Transverse colon (tissue), 4 donors: ENCODE measurements around the gene SDK1. TPM values are rescaled to one million over a fixed set of nuclear protein-coding genes. Genes with fewer than 3 reads are reported as not detected.
A peak's percentile ranks its signal among the peaks of the same experiment; 100 is the strongest.
"Not testable (repeated sequence)": the region's sequence is repeated elsewhere in the genome, so short reads cannot be mapped to it uniquely, and the experiment has no call there.

ENCODE experiments used
- DNase-seq: peaks from one replicate; pipeline ENCODE4 v3.0.0-alpha.2; 2019
- H3K27ac ChIP-seq, 4 donors: fragments of 200-600 bp; sonication (generic); 2 replicates each; pipeline ENCODE4 v1.5.1; 2016 to 2018; ENCODE audit warnings: inconsistent platforms in 4 of 4
- H3K27me3 ChIP-seq: fragments of 200-600 bp; sonication (generic); 2 replicates; pipeline ENCODE4 v1.5.1; 2017; ENCODE audit warnings: inconsistent platforms
- H3K36me3 ChIP-seq, 4 donors: fragments of 200-600 bp; sonication (generic); 2 replicates each; pipeline ENCODE4 v1.5.1; 2017 to 2019; ENCODE audit warnings: inconsistent platforms in 4 of 4
- H3K4me1 ChIP-seq, 4 donors: fragments of 200-600 bp; sonication (generic); 2 replicates each; pipeline ENCODE4 v1.5.1; 2017 to 2020; ENCODE audit warnings: inconsistent platforms in 4 of 4
- H3K4me3 ChIP-seq, 4 donors: fragments of 200-600 bp; sonication (generic); 1 replicate in 1 of 4; 2 replicates in 3 of 4; pipeline versions ENCODE4 v1.5.1 to v1.6.1; 2017 to 2019; ENCODE audit warnings: inconsistent platforms in 4 of 4
- H3K9me3 ChIP-seq, 2 donors: fragments of 200-600 bp; sonication (generic); 2 replicates each; pipeline ENCODE4 v1.5.1; 2017 to 2019; ENCODE audit warnings: inconsistent platforms in 2 of 2
- EP300 ChIP-seq: sonication (generic); formaldehyde crosslinking; IDR thresholded peaks from one replicate; pipeline ENCODE4 v1.6.1; 2017; ENCODE audit warnings: antibody characterized with exemption, low read depth
- POLR2A ChIP-seq: fragments of 450-650 bp; IDR thresholded peaks from one replicate; pipeline ENCODE4 v1.6.1; 2016; ENCODE audit warnings: antibody characterized with exemption, mild to moderate bottlenecking, moderate library complexity
- POLR2AphosphoS5 ChIP-seq, 3 donors: sonication (generic); formaldehyde crosslinking; IDR thresholded peaks; one replicate each; pipeline ENCODE4 v1.6.1; 2016; ENCODE audit warnings: antibody characterized with exemption in 3 of 3
- WGBS, 2 donors: methylation state at CpG; one replicate each; pipeline ENCODE4 v1.1.5; 2018; ENCODE audit warnings: low coverage in 1 of 2; 5-methylcytosine and 5-hydroxymethylcytosine counted together
- in situ Hi-C, 4 donors: fragments of 200-750 bp; cut with MboI; loops; one replicate each; pipeline versions ENCODE4 v1.15.0 to v1.15.1; 2017; ENCODE audit warnings: low sequenced_read_pairs in 3 of 4, low pct_ligation_motif_present in 1 of 4, low pct_unique_long_range_greater_than_20kb in 1 of 4
- intact Hi-C: fragments of 100-400 bp; cut with DNase I; formaldehyde crosslinking; loops from one replicate; pipeline ENCODE4 v1.15.1; 2023; ENCODE audit warnings: low total_unique reads
- total RNA-seq, 4 donors: library from RNA; depleted of rRNA; stranded (reverse); fragments of >200 nt; gene quantifications; one replicate each; pipeline ENCODE4 v1.1.0, GENCODE V29; 2016
- TF ChIP-seq, protein P1 (sequence below), 5 experiments: fragments of 200-600 bp in 3 of 5; fragments of 450-650 bp in 2 of 5; sonication (generic) in 3 of 5; IDR thresholded peaks; 1 replicate in 2 of 5; 2 replicates in 3 of 5; pipeline ENCODE4 v1.5.1; 2016 to 2017; ENCODE audit warnings: antibody characterized with exemption in 5 of 5, inconsistent platforms in 3 of 5, mild to moderate bottlenecking in 2 of 5, moderate library complexity in 1 of 5

Gene SDK1
- total RNA-seq, 4 donors from 2014 or later = 4.0 to 8.6 (median 5.4) TPM

DNA sequence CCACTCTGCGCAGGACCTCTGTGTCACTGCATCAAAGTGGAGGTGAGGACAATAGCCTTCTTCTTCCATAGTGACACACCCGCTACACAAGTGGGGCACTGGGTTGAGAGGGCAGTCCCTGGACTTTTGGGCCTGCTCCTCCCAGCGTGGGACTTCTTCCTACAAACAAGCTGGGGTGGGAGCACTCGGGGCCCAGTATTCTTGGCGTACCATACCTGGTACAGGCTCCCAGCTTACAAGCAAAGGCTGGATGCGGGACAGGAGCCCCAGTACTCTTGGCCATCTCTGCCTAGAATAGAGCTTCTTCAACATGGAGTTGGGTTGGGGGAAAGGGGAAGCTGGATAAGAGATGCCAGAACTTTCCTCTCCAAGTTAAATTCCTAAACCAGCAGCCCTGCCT lies 954.3 kb downstream of the SDK1 start:
- TF ChIP-seq POLR2AphosphoS5 (IDR thresholded peaks at IDR 0.05) (no peak), EP300 (no peak), POLR2A (no peak)
- TF ChIP-seq, protein P1, sequence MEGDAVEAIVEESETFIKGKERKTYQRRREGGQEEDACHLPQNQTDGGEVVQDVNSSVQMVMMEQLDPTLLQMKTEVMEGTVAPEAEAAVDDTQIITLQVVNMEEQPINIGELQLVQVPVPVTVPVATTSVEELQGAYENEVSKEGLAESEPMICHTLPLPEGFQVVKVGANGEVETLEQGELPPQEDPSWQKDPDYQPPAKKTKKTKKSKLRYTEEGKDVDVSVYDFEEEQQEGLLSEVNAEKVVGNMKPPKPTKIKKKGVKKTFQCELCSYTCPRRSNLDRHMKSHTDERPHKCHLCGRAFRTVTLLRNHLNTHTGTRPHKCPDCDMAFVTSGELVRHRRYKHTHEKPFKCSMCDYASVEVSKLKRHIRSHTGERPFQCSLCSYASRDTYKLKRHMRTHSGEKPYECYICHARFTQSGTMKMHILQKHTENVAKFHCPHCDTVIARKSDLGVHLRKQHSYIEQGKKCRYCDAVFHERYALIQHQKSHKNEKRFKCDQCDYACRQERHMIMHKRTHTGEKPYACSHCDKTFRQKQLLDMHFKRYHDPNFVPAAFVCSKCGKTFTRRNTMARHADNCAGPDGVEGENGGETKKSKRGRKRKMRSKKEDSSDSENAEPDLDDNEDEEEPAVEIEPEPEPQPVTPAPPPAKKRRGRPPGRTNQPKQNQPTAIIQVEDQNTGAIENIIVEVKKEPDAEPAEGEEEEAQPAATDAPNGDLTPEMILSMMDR (IDR thresholded peaks at IDR 0.05) = no peak
- H3K9me3 ChIP-seq = peaks cover 0 to 3% of the 10 kb centered on the region in 2 donors
- H3K4me3 ChIP-seq = no peak overlapping the region
- no peak overlapping the region for H3K27ac ChIP-seq
- H3K36me3 ChIP-seq = no peaks in the 10 kb centered on the region
- 87% methylated on average over 6 of the region's 6 CpGs; no CpG with 5 or more reads in 1 of the 2 donors for WGBS, 2 donors
- H3K4me1 ChIP-seq = peaks cover 0 to 4% (median 3%) of the 10 kb centered on the region in 4 donors
- in situ Hi-C loops = no loop called here
- H3K27me3 ChIP-seq = no peaks in the 10 kb centered on the region
- DNase-seq = no peak
- intact Hi-C loops = no loop called here

DNA sequence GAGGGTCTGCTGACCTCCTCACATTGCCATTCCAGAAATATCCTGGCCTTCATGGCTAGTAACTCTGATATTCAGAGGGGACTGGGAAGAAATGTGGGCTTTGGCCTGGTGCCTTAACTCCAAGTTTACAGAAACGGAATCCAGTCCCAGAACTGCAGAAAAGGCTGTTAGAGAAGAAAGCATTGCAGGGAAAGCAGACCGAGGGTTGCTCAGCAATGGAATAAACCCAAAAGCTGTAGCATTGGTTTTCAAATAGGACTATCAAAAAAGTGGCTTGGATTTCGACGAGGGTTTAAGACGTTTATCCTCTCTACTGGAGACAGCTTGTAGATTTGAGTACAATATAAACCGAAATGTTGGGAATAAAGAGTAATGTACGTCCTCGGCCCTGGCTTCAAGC lies 955.2 kb downstream of the SDK1 start:
- Histone ChIP-seq H3K27ac (peak overlapping the region; percentile 34 to 82 (median 70)), H3K36me3 (no peaks in the 10 kb centered on the region), H3K4me3 (no peak overlapping the region), H3K4me1 (peaks cover 0 to 7% (median 5%) of the 10 kb centered on the region in 4 donors), H3K27me3 (no peaks in the 10 kb centered on the region), H3K9me3 (peaks cover 0 to 3% of the 10 kb centered on the region in 2 donors)
- WGBS, 2 donors = 62 to 76% methylated on average over 8 of the region's 8 CpGs
- in situ Hi-C loops (no loop called here), intact Hi-C loops (no loop called here)
- no peak for DNase-seq
- TF ChIP-seq, protein P1 (IDR thresholded peaks at IDR 0.05) = no peak

DNA sequence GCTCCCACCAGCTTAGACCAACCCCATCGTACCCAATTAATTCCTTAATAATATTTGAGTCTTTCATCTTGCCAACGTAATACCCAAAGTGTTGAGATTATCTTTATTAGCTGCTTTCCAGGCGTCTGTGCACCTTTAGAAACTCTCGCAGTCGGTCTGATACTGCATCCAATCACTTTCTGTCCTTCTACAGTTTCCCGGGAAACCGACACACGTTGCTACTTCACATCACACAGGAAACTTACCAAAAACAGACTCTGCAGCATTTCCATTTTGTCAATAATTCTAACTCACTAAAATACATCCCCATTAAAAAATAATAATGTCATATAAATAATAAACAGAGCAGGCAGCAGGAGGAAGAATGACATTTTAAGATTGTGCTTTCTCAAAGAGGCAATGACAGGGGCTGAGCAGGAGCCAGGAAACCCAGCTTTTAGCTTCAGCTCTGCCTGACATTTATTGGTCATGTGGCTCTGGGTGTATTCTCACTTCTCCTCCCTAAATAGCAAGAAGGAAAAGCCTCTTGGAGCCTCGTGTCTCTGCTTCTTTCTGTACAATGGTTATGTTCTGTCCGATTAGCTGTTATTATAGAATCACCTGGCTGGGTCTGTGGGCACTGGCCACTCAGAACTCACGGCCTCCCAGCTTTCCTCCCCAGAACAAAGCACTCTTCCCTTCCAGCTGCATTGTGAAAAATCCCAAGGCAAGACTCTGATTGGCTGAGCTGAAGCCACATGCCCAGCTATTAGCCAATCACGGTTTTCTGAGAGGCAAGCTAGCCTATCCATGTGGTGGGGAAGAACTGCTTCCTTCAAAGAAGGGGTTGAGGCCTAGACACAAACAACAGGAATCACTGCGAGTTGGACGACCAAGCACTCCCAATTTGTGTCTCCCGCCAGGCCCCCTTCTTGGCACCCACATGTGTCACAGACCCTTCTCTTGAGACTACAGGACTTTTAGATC lies 956.4 kb downstream of the SDK1 start:
- intact Hi-C loops (no loop called here), in situ Hi-C loops (no loop called here)
- Histone ChIP-seq H3K27me3 (no peaks in the 10 kb centered on the region), H3K27ac (peak overlapping the region; percentile 34 to 82 (median 70)), H3K4me3 (no peak overlapping the region), H3K36me3 (no peaks in the 10 kb centered on the region), H3K9me3 (no peaks in the 10 kb centered on the region), H3K4me1 (peaks cover 0 to 11% (median 6%) of the 10 kb centered on the region in 4 donors)
- TF ChIP-seq POLR2AphosphoS5 (IDR thresholded peaks at IDR 0.05) (no peak), EP300 (no peak), POLR2A (no peak)
- TF ChIP-seq, protein P1 (IDR thresholded peaks at IDR 0.05) = no peak
- WGBS, 2 donors = 81 to 82% methylated on average over 14 to 15 of the region's 15 CpGs
- no peak for DNase-seq

DNA sequence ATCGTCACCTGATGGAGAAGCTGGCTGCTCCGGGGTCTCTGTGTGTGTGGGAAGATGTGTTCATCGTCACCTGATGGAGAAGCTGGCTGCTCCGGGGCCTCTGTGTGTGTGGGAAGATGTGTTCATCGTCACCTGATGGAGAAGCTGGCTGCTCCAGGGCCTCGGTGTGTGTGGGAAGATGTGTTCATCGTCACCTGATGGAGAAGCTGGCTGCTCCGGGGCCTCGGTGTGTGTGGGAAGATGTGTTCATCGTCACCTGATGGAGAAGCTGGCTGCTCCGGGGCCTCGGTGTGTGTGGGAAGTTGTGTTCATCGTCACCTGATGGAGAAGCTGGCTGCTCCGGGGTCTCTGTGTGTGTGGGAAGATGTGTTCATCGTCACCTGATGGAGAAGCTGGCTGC lies 959.1 kb downstream of the SDK1 start:
- 80 to 91% methylated on average over 2 to 15 of the region's 15 CpGs for WGBS, 2 donors
- H3K36me3 ChIP-seq, intact Hi-C loops, in situ Hi-C loops, H3K9me3 ChIP-seq, H3K27me3 ChIP-seq, H3K27ac ChIP-seq, H3K4me3 ChIP-seq, DNase-seq: not testable (repeated sequence)
- peaks cover 0 to 11% (median 6%) of the 10 kb centered on the region in 4 donors for H3K4me1 ChIP-seq
